Muscle of leg (tissue), 11 donors: Measurements from ENCODE around the gene SCYGR3. TPM values are rescaled to one million over a fixed set of nuclear protein-coding genes. Genes with fewer than 3 reads are reported as not detected.

ENCODE experiments used
- DNase-seq: peaks from one replicate; pipeline ENCODE4 v3.0.0; 2013
- H3K27ac ChIP-seq: one replicate; pipeline ENCODE4 v1.5.1; 2013; ENCODE audit warnings: mild to moderate bottlenecking, low read length, control low read depth
- H3K27me3 ChIP-seq: one replicate; pipeline ENCODE4 v1.6.1; 2013; ENCODE audit warnings: low read length; ENCODE audit not compliant: control insufficient read depth, insufficient read depth
- H3K36me3 ChIP-seq: one replicate; pipeline ENCODE4 v1.6.1; 2013; ENCODE audit warnings: low read length; ENCODE audit not compliant: control insufficient read depth, insufficient read depth
- H3K4me1 ChIP-seq: one replicate; pipeline ENCODE4 v1.6.1; 2013; ENCODE audit warnings: low read length; ENCODE audit not compliant: control insufficient read depth, insufficient read depth
- H3K4me3 ChIP-seq: one replicate; pipeline ENCODE4 v1.5.1; 2013; ENCODE audit warnings: low read length, control low read depth
- H3K9me3 ChIP-seq: replicated peaks from 2 replicates; pipeline ENCODE4 v1.6.1; 2013; ENCODE audit warnings: low read depth, low read length; ENCODE audit not compliant: control insufficient read depth
- WGBS: methylation state at CpG from one replicate; pipeline ENCODE4 v1.1.5; 2013; ENCODE audit warnings: missing lambda C conversion rate; ENCODE audit not compliant: insufficient coverage; 5-methylcytosine and 5-hydroxymethylcytosine counted together
- polyA plus RNA-seq, 8 donors: library from polyadenylated mRNA; unstranded; fragments of 120-200 nt; gene quantifications; one replicate each; pipeline versions ENCODE4 v1.2.1 to v1.2.3, GENCODE V29; 2013; ENCODE audit warnings: inconsistent platforms in 1 of 8, low replicate concordance in 1 of 8; ENCODE audit not compliant: insufficient read length in 8 of 8, insufficient read depth in 1 of 8
- total RNA-seq: library from RNA; stranded (reverse); fragments of 120-200 nt; gene quantifications from one replicate; pipeline ENCODE4 v1.2.4, GENCODE V29; 2013

SCYGR3 gene
- total and polyA plus RNA-seq, 9 donors = not detected

DNA sequence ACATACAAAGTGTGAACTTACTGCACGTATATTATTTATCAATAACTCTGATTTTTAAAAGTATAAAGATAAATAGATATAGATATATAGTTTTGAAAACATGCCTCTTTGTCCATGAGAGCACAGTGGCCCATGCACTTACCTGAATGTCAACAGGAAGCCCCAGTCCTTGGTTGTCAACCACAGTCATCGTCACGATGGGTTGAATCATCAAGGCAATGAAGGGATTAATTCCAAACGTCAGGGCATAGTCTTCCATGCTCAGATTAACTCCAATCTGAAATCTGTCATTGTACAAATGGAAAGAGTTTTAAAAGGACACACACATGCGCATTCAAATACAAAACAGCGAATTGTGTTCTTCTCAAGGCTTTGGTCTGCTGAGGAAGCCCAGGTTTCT, 18.2 kb upstream of the SCYGR3 start:
- no peak for DNase-seq
- H3K27ac ChIP-seq = no peak overlapping the region
- no peaks in the 10 kb centered on the region for H3K27me3 ChIP-seq
- no peaks in the 10 kb centered on the region for H3K36me3 ChIP-seq
- no peaks in the 10 kb centered on the region for H3K9me3 ChIP-seq
- 100% methylated on average over 1 of the region's 6 CpGs for WGBS
- H3K4me3 ChIP-seq = no peak overlapping the region
- H3K4me1 ChIP-seq = no peaks in the 10 kb centered on the region

DNA sequence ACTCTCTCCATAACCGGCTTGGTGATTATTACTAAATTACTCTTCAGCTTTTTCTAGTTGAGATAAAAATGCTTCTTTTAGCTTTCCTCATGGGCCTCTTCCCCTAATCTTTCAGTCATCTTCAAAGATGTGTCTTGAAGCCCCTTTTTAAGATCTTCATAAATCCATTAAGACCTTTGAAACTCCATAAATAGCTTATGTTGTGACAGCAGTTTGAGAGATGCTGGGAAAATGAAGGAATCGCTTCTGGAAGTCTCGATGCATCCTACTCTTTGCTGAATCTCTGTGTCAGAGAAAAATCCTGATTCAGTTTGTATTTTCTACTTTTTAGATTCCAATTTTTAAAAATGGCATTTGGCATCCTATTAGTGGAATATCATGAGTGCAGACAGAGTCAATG, 15.7 kb upstream of the SCYGR3 start:
- no peak overlapping the region for H3K4me3 ChIP-seq
- no peaks in the 10 kb centered on the region for H3K36me3 ChIP-seq
- no peaks in the 10 kb centered on the region for H3K4me1 ChIP-seq
- no peaks in the 10 kb centered on the region for H3K9me3 ChIP-seq
- H3K27ac ChIP-seq = no peak overlapping the region
- H3K27me3 ChIP-seq = no peaks in the 10 kb centered on the region
- no peak for DNase-seq
- WGBS = no CpG with 5 or more reads among the region's 3 CpGs

DNA sequence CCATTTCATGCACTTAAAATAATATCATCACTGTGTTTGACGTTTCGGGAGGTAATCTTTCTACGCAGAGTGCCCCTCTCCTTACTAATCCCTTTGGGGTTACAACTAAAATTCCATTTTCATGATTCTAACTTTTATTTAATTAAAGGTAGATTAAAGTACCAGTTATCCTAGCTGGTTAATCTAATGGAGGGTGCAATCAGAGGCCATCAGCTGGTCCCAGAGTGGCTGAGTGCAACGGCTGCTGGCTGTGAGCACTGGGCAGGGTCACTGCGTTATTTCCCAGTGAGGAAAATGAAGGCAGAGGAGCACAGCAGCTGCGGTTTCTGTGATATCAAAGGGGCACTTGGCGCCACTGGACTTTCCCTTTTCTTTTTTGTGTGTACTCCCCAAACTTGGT, 14.8 kb upstream of the SCYGR3 start:
- no peak overlapping the region for H3K27ac ChIP-seq
- DNase-seq = no peak
- no peaks in the 10 kb centered on the region for H3K9me3 ChIP-seq
- no peaks in the 10 kb centered on the region for H3K4me1 ChIP-seq
- WGBS = 57% methylated on average over 1 of the region's 7 CpGs
- H3K36me3 ChIP-seq = no peaks in the 10 kb centered on the region
- no peaks in the 10 kb centered on the region for H3K27me3 ChIP-seq
- no peak overlapping the region for H3K4me3 ChIP-seq

DNA sequence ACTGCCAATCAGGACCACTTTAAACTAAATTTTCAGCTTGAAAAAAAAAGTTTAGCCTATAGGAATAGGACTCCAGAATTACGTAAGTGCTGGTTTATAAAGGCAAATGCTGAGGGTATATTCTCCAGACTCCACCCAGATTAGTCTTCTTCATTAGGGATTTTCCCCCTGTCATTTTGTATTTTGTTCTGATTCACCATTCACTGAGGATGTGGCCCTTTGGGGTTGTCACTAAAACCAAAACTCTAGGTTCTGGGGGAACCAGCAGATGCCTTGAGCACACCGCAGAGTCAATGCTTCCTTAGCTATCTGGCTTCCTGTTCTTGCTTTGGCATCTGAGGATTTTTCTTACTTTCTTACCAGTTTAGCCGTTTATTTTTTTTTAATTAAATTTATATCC, 13.1 kb upstream of the SCYGR3 start:
- DNase-seq = no peak
- Histone ChIP-seq H3K27me3 (no peaks in the 10 kb centered on the region), H3K4me3 (no peak overlapping the region), H3K4me1 (no peaks in the 10 kb centered on the region), H3K27ac (no peak overlapping the region), H3K36me3 (no peaks in the 10 kb centered on the region), H3K9me3 (no peaks in the 10 kb centered on the region)
- no CpG with 5 or more reads among the region's 3 CpGs for WGBS

DNA sequence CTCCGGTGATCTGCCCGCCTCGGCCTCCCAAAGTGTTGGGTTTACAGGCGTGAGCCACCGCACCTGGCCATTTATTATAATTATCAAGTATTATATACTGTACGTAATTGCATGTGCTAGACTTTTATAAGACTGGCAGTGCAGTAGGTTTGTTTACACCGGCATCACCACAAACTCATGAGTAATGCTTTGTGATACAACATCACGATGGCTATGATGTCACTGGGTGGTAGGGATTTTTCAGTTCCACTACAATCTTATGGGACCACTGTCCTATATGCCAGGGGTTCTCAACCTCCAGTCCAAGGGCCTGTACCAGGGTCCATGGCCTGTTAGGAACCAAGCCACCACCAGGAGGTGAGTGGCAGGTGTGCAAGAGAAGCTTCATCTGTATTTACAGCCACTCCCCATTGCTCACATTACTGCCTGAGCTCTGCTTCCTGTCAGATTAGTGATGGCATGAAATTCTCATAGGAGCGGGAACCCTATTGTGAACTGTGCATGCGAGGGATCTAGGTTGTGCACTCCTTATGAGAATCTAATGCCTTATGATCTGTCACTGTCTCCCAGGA, 12.0 kb upstream of the SCYGR3 start:
- no peaks in the 10 kb centered on the region for H3K36me3 ChIP-seq
- H3K4me1 ChIP-seq = no peaks in the 10 kb centered on the region
- no peak overlapping the region for H3K4me3 ChIP-seq
- DNase-seq = no peak
- H3K27ac ChIP-seq = no peak overlapping the region
- no CpG with 5 or more reads among the region's 10 CpGs for WGBS
- H3K9me3 ChIP-seq = no peaks in the 10 kb centered on the region
- no peaks in the 10 kb centered on the region for H3K27me3 ChIP-seq

DNA sequence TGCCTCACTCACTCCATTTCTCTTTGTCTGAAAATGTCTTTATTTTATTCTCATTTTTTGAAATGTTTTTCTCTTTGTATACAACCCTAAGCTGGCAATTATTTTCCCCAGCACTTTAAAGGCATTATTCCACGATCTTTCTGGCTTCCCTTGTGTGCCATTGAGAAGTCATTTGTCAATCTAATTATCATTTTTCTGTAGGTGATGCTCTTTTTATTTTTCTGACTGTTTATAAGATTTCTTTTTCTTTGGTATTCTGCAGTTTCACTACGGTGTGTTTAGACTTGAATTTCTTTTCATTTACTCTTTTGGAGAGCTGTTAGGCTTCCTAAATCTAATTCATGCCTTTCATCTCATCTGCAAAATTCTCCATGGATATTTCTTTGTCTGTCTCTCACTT, 10.8 kb upstream of the SCYGR3 start:
- H3K27ac ChIP-seq = no peak overlapping the region
- no peaks in the 10 kb centered on the region for H3K27me3 ChIP-seq
- H3K36me3 ChIP-seq = no peaks in the 10 kb centered on the region
- WGBS = no CpG with 5 or more reads among the region's 2 CpGs
- H3K4me1 ChIP-seq = no peaks in the 10 kb centered on the region
- H3K4me3 ChIP-seq = no peak overlapping the region
- no peaks in the 10 kb centered on the region for H3K9me3 ChIP-seq
- DNase-seq = no peak

DNA sequence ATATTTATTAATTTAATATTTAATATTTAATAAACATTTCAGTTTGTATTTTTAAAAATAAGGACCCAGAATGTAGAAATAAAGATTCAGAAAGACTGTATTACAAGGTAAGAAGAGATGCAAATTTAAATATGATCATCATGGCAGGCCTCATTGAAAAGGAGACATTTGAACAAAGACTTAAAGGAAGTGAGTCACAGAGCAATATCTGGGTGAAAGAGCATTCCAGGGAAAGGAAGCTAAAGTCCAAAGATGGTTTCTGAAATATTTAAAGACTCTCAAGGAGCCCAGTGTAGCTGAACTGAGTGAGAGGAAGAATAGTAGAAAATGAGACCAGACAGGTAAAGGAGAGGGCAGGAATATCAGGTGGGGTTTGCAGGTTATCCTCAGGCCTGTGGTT, 8.6 kb upstream of the SCYGR3 start:
- no peaks in the 10 kb centered on the region for H3K9me3 ChIP-seq
- H3K4me3 ChIP-seq = no peak overlapping the region
- H3K36me3 ChIP-seq = no peaks in the 10 kb centered on the region
- DNase-seq = no peak
- H3K27ac ChIP-seq = no peak overlapping the region
- H3K27me3 ChIP-seq = no peaks in the 10 kb centered on the region
- H3K4me1 ChIP-seq = no peaks in the 10 kb centered on the region

DNA sequence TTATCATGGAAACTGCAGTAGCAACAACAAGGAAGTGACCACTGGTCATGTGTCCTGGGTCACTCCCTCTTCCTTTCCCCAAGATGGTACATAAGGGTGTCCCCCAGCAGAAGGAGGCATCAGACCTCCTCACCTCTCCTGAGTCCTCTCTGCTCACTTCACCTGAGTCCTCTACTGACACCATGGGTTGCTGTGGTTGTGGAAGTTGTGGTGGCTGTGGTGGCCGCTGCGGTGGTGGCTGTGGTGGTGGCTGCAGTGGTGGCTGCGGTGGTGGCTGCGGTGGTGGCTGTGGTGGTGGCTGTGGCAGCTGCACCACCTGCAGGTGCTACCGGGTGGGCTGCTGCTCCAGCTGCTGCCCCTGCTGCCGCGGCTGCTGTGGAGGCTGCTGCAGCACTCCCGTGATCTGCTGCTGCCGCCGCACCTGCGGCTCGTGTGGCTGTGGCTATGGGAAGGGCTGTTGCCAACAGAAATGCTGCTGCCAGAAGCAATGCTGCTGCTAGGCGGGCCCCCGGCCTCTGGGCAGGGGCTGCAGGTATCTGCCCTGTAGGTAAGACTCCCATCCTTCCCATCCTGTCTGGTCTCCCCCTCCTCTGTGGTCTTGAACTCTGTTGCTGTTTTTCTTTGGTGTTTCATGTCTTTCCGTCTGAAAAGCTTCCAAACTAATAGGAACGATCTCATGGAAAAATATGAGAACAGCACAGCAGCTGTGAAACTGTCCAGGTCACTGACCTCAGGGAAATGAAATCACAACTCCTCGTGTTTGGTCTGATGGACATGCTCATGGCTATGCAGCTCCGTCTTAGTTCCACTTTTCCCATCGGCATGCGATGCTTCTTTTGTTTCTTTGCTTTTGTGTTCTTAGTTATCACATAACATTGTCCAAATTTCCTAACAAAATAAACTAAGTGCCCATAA, 2.9 kb upstream of the SCYGR3 start, which contains the start of gene SCYGR4:
Gene SCYGR4 (plus strand): TSS at position 183 of the 915 bp plus-strand sequence. CDS start 0 bp downstream, at position 183.
- Histone ChIP-seq H3K4me1 (no peaks in the 10 kb centered on the region), H3K27ac (no peak within 1 kb of the TSS), H3K9me3 (no peaks in the 10 kb centered on the region), H3K4me3 (no peak within 1 kb of the TSS), H3K36me3 (no peaks in the 10 kb centered on the region), H3K27me3 (no peaks in the 10 kb centered on the region)
- DNase-seq = peak; percentile 50
- WGBS = 58% methylated on average over 8 of the region's 20 CpGs

DNA sequence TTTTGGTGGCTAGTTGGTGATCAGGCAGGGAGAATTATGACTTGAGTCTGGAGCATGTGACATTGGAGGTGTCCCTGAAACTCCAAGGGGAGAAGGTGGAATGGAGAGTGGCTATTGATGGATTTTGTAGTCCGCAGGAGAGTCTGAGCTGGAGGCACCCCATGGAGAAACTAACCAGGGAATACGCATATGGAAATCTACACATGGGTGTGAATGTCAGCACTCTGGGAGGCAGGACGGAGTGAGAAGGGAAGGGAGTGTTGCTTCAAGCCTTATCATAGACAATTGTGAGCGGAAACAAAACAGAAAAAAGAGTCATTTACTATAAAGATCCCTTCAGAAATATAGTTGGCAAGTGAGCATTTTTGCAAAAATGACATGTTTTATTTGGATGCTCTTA, 2.0 kb upstream of the SCYGR3 start:
- 59% methylated on average over 2 of the region's 4 CpGs for WGBS
- H3K27ac ChIP-seq = no peak overlapping the region
- DNase-seq = no peak
- no peaks in the 10 kb centered on the region for H3K4me1 ChIP-seq
- no peaks in the 10 kb centered on the region for H3K36me3 ChIP-seq
- no peak overlapping the region for H3K4me3 ChIP-seq
- no peaks in the 10 kb centered on the region for H3K9me3 ChIP-seq
- H3K27me3 ChIP-seq = no peaks in the 10 kb centered on the region

DNA sequence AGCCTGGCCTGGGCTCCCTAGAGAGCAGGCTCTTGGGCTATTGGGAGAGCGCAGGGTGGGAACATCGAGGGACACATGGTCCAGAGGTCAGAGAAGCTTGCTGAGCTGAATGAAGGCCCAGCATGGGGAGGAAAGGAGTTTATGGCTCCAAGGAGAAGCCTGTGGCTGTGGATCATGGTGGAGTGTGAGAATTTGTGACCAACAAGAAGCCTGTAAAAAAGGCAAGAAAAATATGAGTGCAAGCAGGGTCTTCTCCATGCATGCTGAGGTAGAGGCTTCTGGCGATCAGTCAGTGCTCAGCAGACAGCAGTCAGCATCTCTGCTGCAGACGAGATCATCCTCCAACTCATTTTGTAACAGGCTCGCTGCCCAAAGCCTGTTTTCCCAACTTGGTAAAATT, 1.3 kb upstream of the SCYGR3 start:
- Histone ChIP-seq H3K4me1 (no peaks in the 10 kb centered on the region), H3K4me3 (no peak overlapping the region), H3K36me3 (no peaks in the 10 kb centered on the region), H3K27me3 (no peaks in the 10 kb centered on the region), H3K27ac (no peak overlapping the region), H3K9me3 (no peaks in the 10 kb centered on the region)
- WGBS = 63% methylated on average over 2 of the region's 5 CpGs
- no peak for DNase-seq
